Measurements from ENCODE around the gene PLPP4. TPM values are rescaled to one million over a fixed set of nuclear protein-coding genes. Genes with fewer than 3 reads are reported as not detected.

The PLPP4 gene
- total RNA-seq, 1 experiment from 2014 or later: 10.7 TPM

DNA sequence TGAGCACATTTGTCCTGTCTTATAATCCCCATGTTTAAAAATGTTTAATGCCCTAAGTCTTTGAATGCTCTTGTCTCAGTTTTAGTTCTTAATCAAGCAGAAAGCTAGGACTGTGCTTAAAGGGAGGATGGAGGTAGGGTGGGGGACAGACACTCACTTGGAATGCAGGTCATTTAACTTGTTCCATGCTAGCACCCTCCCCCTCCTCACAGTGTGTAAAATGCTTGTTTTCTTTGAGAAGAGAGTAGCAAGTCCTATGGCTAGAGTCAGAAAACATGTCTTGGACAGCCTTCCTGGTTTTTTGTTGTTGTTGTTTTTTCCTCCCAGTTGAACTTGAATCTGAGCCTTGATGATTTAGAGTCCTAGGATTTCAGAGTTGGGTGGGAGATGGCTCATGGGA lies 114.2 kb downstream of the PLPP4 start:
- no peak for ATAC-seq
- Histone ChIP-seq H3K4me3 (ENCODE audit: low read length) (no peak overlapping the region), H2AFZ (ENCODE audit: low read length) (no peak overlapping the region), H3K9me3 (ENCODE audit: low read length) (no peaks in the 10 kb centered on the region), H3K4me2 (ENCODE audit: low read length) (no peak overlapping the region), H3K9ac (ENCODE audit: low read length) (no peak overlapping the region), H3K27me3 (ENCODE audit: low read length) (no peaks in the 10 kb centered on the region), H3K4me1 (ENCODE audit: insufficient read depth, low read length) (no peaks in the 10 kb centered on the region), H3K9me2 (replicated peaks; ENCODE audit: low read length) (no peaks in the 10 kb centered on the region), H3K36me3 (ENCODE audit: low read depth, low read length) (no peaks in the 10 kb centered on the region), H3F3A (ENCODE audit: low read length, unreplicated experiment) (no peaks in the 10 kb centered on the region), H3K79me2 (ENCODE audit: low read length) (no peaks in the 10 kb centered on the region), H3K27ac (ENCODE audit: low read length) (no peak overlapping the region), H4K20me1 (ENCODE audit: low read length) (no peaks in the 10 kb centered on the region)
- ChIA-PET POLR2A (ENCODE audit: unreplicated experiment) (no interaction called here), CTCF (no interaction called here)
- TF ChIP-seq EZH2 (IDR thresholded peaks at IDR 0.05; ENCODE audit: low read length, unreplicated experiment) (no peak), EZH2phosphoT487 (IDR thresholded peaks at IDR 0.05; ENCODE audit: borderline replicate concordance, low read length) (no peak)
- TF ChIP-seq, protein P1, sequence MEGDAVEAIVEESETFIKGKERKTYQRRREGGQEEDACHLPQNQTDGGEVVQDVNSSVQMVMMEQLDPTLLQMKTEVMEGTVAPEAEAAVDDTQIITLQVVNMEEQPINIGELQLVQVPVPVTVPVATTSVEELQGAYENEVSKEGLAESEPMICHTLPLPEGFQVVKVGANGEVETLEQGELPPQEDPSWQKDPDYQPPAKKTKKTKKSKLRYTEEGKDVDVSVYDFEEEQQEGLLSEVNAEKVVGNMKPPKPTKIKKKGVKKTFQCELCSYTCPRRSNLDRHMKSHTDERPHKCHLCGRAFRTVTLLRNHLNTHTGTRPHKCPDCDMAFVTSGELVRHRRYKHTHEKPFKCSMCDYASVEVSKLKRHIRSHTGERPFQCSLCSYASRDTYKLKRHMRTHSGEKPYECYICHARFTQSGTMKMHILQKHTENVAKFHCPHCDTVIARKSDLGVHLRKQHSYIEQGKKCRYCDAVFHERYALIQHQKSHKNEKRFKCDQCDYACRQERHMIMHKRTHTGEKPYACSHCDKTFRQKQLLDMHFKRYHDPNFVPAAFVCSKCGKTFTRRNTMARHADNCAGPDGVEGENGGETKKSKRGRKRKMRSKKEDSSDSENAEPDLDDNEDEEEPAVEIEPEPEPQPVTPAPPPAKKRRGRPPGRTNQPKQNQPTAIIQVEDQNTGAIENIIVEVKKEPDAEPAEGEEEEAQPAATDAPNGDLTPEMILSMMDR (conservative IDR thresholded peaks at IDR 0.05; ENCODE audit: low read depth, low read length): no peak
- intact Hi-C loops (cut with micrococcal nuclease): no loop called here
- DNase-seq: no peak
- no TSS peak for BruUV-seq (replicated peaks)

DNA sequence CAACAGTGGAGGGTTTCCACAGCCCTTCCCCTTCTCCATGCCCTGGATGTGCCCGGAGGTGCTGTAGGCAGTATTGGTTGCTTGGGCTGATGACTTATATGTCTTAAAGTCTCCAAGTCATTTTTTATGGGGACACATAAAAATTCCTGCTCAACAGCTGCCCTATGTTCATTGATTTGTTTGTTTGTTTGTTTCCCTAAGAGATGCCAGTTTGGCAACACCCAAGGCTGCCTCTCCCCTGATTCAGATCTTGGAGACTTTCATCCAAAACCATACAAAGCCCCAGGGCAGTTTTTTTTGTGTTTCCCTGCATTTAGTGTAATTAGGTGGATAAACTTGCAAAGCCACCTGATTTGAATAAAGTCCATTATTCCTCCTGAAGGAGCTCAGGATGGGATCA lies 115.3 kb downstream of the PLPP4 start:
- H3F3A ChIP-seq (ENCODE audit: low read length, unreplicated experiment): no peaks in the 10 kb centered on the region
- intact Hi-C loops (cut with micrococcal nuclease): no loop called here
- TF ChIP-seq, protein P1 (conservative IDR thresholded peaks at IDR 0.05; ENCODE audit: low read depth, low read length): no peak
- no peak for TF ChIP-seq EZH2 (IDR thresholded peaks at IDR 0.05; ENCODE audit: low read length, unreplicated experiment)
- TF ChIP-seq EZH2phosphoT487 (IDR thresholded peaks at IDR 0.05; ENCODE audit: borderline replicate concordance, low read length): no peak
- ChIA-PET POLR2A (ENCODE audit: unreplicated experiment) (no interaction called here), CTCF (no interaction called here)
- DNase-seq (peak; percentile 3), ATAC-seq (peak; percentile 62)
- H3K36me3 ChIP-seq (ENCODE audit: low read depth, low read length): no peaks in the 10 kb centered on the region
- no peaks in the 10 kb centered on the region for H3K9me3 ChIP-seq (ENCODE audit: low read length)
- no peaks in the 10 kb centered on the region for H3K4me1 ChIP-seq (ENCODE audit: insufficient read depth, low read length)
- no peaks in the 10 kb centered on the region for H3K79me2 ChIP-seq (ENCODE audit: low read length)
- no peaks in the 10 kb centered on the region for H3K9me2 ChIP-seq (replicated peaks; ENCODE audit: low read length)
- no peaks in the 10 kb centered on the region for H4K20me1 ChIP-seq (ENCODE audit: low read length)
- H2AFZ ChIP-seq (ENCODE audit: low read length): no peak overlapping the region
- no peak overlapping the region for H3K27ac ChIP-seq (ENCODE audit: low read length)
- no peak overlapping the region for H3K9ac ChIP-seq (ENCODE audit: low read length)
- H3K27me3 ChIP-seq (ENCODE audit: low read length): no peaks in the 10 kb centered on the region
- no TSS peak for BruUV-seq (replicated peaks)
- no peak overlapping the region for H3K4me2 ChIP-seq (ENCODE audit: low read length)
- no peak overlapping the region for H3K4me3 ChIP-seq (ENCODE audit: low read length)

DNA sequence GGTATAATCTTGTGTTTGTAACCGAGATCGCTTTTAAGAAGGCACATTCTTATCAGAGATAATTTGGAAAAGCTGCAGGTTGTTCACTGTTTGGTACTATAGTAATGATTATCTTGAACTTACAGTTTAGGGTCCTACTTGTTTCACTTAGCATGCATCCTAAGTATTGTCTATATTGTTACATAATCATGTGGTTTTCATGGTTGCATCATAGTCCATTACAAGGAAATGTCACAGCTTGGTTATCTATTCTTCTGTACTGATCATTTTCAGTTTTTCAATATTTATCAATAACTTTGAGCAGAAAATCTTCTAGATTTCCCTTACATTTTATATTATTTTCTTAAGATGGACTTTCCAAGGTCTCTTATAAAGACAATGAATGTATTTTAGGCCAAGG lies 116.3 kb downstream of the PLPP4 start:
- DNase-seq: no peak
- no peaks in the 10 kb centered on the region for H3K27me3 ChIP-seq (ENCODE audit: low read length)
- intact Hi-C loops (cut with micrococcal nuclease): no loop called here
- H3K9me2 ChIP-seq (replicated peaks; ENCODE audit: low read length): no peaks in the 10 kb centered on the region
- H3K36me3 ChIP-seq (ENCODE audit: low read depth, low read length): no peaks in the 10 kb centered on the region
- no peak overlapping the region for H3K4me3 ChIP-seq (ENCODE audit: low read length)
- no TSS peak for BruUV-seq (replicated peaks)
- ChIA-PET POLR2A (ENCODE audit: unreplicated experiment) (no interaction called here), CTCF (interaction anchor here (0.6 kb wide), 1 partner anchor 28 kb away, joined by 7 read pairs; no protein-coding TSS in a partner anchor)
- H3F3A ChIP-seq (ENCODE audit: low read length, unreplicated experiment): no peaks in the 10 kb centered on the region
- H2AFZ ChIP-seq (ENCODE audit: low read length): no peak overlapping the region
- H3K27ac ChIP-seq (ENCODE audit: low read length): no peak overlapping the region
- H4K20me1 ChIP-seq (ENCODE audit: low read length): no peaks in the 10 kb centered on the region
- no peak for TF ChIP-seq EZH2 (IDR thresholded peaks at IDR 0.05; ENCODE audit: low read length, unreplicated experiment)
- TF ChIP-seq, protein P1 (conservative IDR thresholded peaks at IDR 0.05; ENCODE audit: low read depth, low read length): no peak
- no peak for TF ChIP-seq EZH2phosphoT487 (IDR thresholded peaks at IDR 0.05; ENCODE audit: borderline replicate concordance, low read length)
- no peak overlapping the region for H3K4me2 ChIP-seq (ENCODE audit: low read length)
- H3K9ac ChIP-seq (ENCODE audit: low read length): no peak overlapping the region
- H3K79me2 ChIP-seq (ENCODE audit: low read length): no peaks in the 10 kb centered on the region
- H3K4me1 ChIP-seq (ENCODE audit: insufficient read depth, low read length): no peaks in the 10 kb centered on the region
- ATAC-seq: no peak
- H3K9me3 ChIP-seq (ENCODE audit: low read length): no peaks in the 10 kb centered on the region

Measured in PC-3 (cell line).